Measurements from ENCODE around the gene CHD2. TPM values are rescaled to one million over a fixed set of nuclear protein-coding genes. Genes with fewer than 3 reads are reported as not detected.
"Not testable (repeated sequence)": the region's sequence is repeated elsewhere in the genome, so short reads cannot be mapped to it uniquely, and the experiment has no call there.

The CHD2 gene
- total RNA-seq, 1 experiment from 2014 or later, result 37.3 TPM

GRCh38 chr15:93032515-93033206 is 132.5 kb downstream of the CHD2 start:
- DNase-seq, result not testable (repeated sequence)

GRCh38 chr15:93033434-93034045 is 133.4 kb downstream of the CHD2 start:
- Histone ChIP-seq H3K9ac (ENCODE audit: low read length) (no peak overlapping the region), H2AFZ (ENCODE audit: low read length) (no peak overlapping the region), H3K9me3 (ENCODE audit: low read length) (no peaks in the 10 kb centered on the region), H3K4me3 (ENCODE audit: low read length) (no peak overlapping the region), H3K36me3 (ENCODE audit: insufficient read depth, low read length) (no peaks in the 10 kb centered on the region), H3K27ac (ENCODE audit: low read length) (no peak overlapping the region), H3K27me3 (ENCODE audit: low read length) (no peaks in the 10 kb centered on the region), H3K9me2 (replicated peaks; ENCODE audit: insufficient read depth, low read length) (no peaks in the 10 kb centered on the region), H3K79me2 (ENCODE audit: low read length) (no peaks in the 10 kb centered on the region), H3K4me2 (ENCODE audit: low read depth, low read length, poor library complexity, severe bottlenecking) (no peak overlapping the region), H4K20me1 (ENCODE audit: insufficient read depth, low read depth, low read length) (no peaks in the 10 kb centered on the region), H3K4me1 (ENCODE audit: low read length) (no peaks in the 10 kb centered on the region)
- no peak for DNase-seq

More at GRCh38 chr15:93032515-93033206, 132.5 kb downstream of the CHD2 start:
- not testable (repeated sequence) for H3K36me3 ChIP-seq (ENCODE audit: insufficient read depth, low read length); H3K4me1 ChIP-seq (ENCODE audit: low read length); H3K9ac ChIP-seq (ENCODE audit: low read length); H3K4me2 ChIP-seq (ENCODE audit: low read depth, low read length, poor library complexity, severe bottlenecking); H3K79me2 ChIP-seq (ENCODE audit: low read length); H3K9me3 ChIP-seq (ENCODE audit: low read length); H3K9me2 ChIP-seq (replicated peaks; ENCODE audit: insufficient read depth, low read length); H4K20me1 ChIP-seq (ENCODE audit: insufficient read depth, low read depth, low read length); H3K27me3 ChIP-seq (ENCODE audit: low read length); H3K4me3 ChIP-seq (ENCODE audit: low read length); H2AFZ ChIP-seq (ENCODE audit: low read length); H3K27ac ChIP-seq (ENCODE audit: low read length)

GRCh38 chr15:93034512-93034911 is 134.4 kb downstream of the CHD2 start:
- Histone ChIP-seq H3K4me1 (ENCODE audit: low read length) (no peaks in the 10 kb centered on the region), H2AFZ (ENCODE audit: low read length) (no peak overlapping the region), H3K36me3 (ENCODE audit: insufficient read depth, low read length) (no peaks in the 10 kb centered on the region), H3K4me3 (ENCODE audit: low read length) (no peak overlapping the region), H3K9me2 (replicated peaks; ENCODE audit: insufficient read depth, low read length) (no peaks in the 10 kb centered on the region), H3K9ac (ENCODE audit: low read length) (no peak overlapping the region), H3K79me2 (ENCODE audit: low read length) (no peaks in the 10 kb centered on the region), H3K4me2 (ENCODE audit: low read depth, low read length, poor library complexity, severe bottlenecking) (no peak overlapping the region), H3K27me3 (ENCODE audit: low read length) (no peaks in the 10 kb centered on the region), H3K27ac (ENCODE audit: low read length) (no peak overlapping the region), H4K20me1 (ENCODE audit: insufficient read depth, low read depth, low read length) (no peaks in the 10 kb centered on the region), H3K9me3 (ENCODE audit: low read length) (no peaks in the 10 kb centered on the region)
- no peak for DNase-seq

GRCh38 chr15:93035092-93035915 is 135.2 kb downstream of the CHD2 start:
- no peak for DNase-seq
- H4K20me1 ChIP-seq (ENCODE audit: insufficient read depth, low read depth, low read length), result no peaks in the 10 kb centered on the region
- no peaks in the 10 kb centered on the region for H3K9me2 ChIP-seq (replicated peaks; ENCODE audit: insufficient read depth, low read length)
- H3K79me2 ChIP-seq (ENCODE audit: low read length), result no peaks in the 10 kb centered on the region
- no peak overlapping the region for H3K4me3 ChIP-seq (ENCODE audit: low read length)
- H3K4me2 ChIP-seq (ENCODE audit: low read depth, low read length, poor library complexity, severe bottlenecking), result no peak overlapping the region
- no peak overlapping the region for H3K27ac ChIP-seq (ENCODE audit: low read length)
- peak overlapping the region; percentile 79; the same call in 1 of the 2 replicates for H2AFZ ChIP-seq (ENCODE audit: low read length)
- H3K27me3 ChIP-seq (ENCODE audit: low read length), result no peaks in the 10 kb centered on the region
- no peak overlapping the region for H3K9ac ChIP-seq (ENCODE audit: low read length)
- H3K9me3 ChIP-seq (ENCODE audit: low read length), result no peaks in the 10 kb centered on the region
- no peaks in the 10 kb centered on the region for H3K4me1 ChIP-seq (ENCODE audit: low read length)
- no peaks in the 10 kb centered on the region for H3K36me3 ChIP-seq (ENCODE audit: insufficient read depth, low read length)

- Histone ChIP-seq H3K9me3 (ENCODE audit: low read length) (no peaks in the 10 kb centered on the region), H3K27me3 (ENCODE audit: low read length) (no peaks in the 10 kb centered on the region), H3K36me3 (ENCODE audit: insufficient read depth, low read length) (no peaks in the 10 kb centered on the region), H4K20me1 (ENCODE audit: insufficient read depth, low read depth, low read length) (no peaks in the 10 kb centered on the region), H3K9ac (ENCODE audit: low read length) (no peak overlapping the region), H3K4me1 (ENCODE audit: low read length) (no peaks in the 10 kb centered on the region), H3K9me2 (replicated peaks; ENCODE audit: insufficient read depth, low read length) (no peaks in the 10 kb centered on the region), H3K4me3 (ENCODE audit: low read length) (no peak overlapping the region), H3K4me2 (ENCODE audit: low read depth, low read length, poor library complexity, severe bottlenecking) (no peak overlapping the region), H2AFZ (ENCODE audit: low read length) (peak overlapping the region; percentile 79; the same call in 1 of the 2 replicates), H3K27ac (ENCODE audit: low read length) (no peak overlapping the region), H3K79me2 (ENCODE audit: low read length) (no peaks in the 10 kb centered on the region)
- DNase-seq, result peak; percentile 76
These were observed 136.1 kb downstream of the CHD2 start for GRCh38 chr15:93035953-93036810.

GRCh38 chr15:93036951-93037819 is 137.1 kb downstream of the CHD2 start:
- Histone ChIP-seq H3K79me2 (ENCODE audit: low read length) (no peaks in the 10 kb centered on the region), H3K9ac (ENCODE audit: low read length) (no peak overlapping the region), H3K4me1 (ENCODE audit: low read length) (no peaks in the 10 kb centered on the region), H3K4me3 (ENCODE audit: low read length) (no peak overlapping the region), H3K36me3 (ENCODE audit: insufficient read depth, low read length) (no peaks in the 10 kb centered on the region), H3K9me3 (ENCODE audit: low read length) (no peaks in the 10 kb centered on the region), H4K20me1 (ENCODE audit: insufficient read depth, low read depth, low read length) (no peaks in the 10 kb centered on the region), H3K27ac (ENCODE audit: low read length) (no peak overlapping the region), H2AFZ (ENCODE audit: low read length) (no peak overlapping the region), H3K9me2 (replicated peaks; ENCODE audit: insufficient read depth, low read length) (no peaks in the 10 kb centered on the region), H3K27me3 (ENCODE audit: low read length) (no peaks in the 10 kb centered on the region), H3K4me2 (ENCODE audit: low read depth, low read length, poor library complexity, severe bottlenecking) (no peak overlapping the region)
- DNase-seq, result no peak

GRCh38 chr15:93037820-93038705 is 137.9 kb downstream of the CHD2 start:
- no peaks in the 10 kb centered on the region for H3K9me3 ChIP-seq (ENCODE audit: low read length)
- no peaks in the 10 kb centered on the region for H3K9me2 ChIP-seq (replicated peaks; ENCODE audit: insufficient read depth, low read length)
- no peak overlapping the region for H3K9ac ChIP-seq (ENCODE audit: low read length)
- no peaks in the 10 kb centered on the region for H3K36me3 ChIP-seq (ENCODE audit: insufficient read depth, low read length)
- no peak overlapping the region for H3K4me2 ChIP-seq (ENCODE audit: low read depth, low read length, poor library complexity, severe bottlenecking)
- H3K79me2 ChIP-seq (ENCODE audit: low read length), result no peaks in the 10 kb centered on the region
- no peak overlapping the region for H3K4me3 ChIP-seq (ENCODE audit: low read length)
- no peaks in the 10 kb centered on the region for H4K20me1 ChIP-seq (ENCODE audit: insufficient read depth, low read depth, low read length)
- H2AFZ ChIP-seq (ENCODE audit: low read length), result no peak overlapping the region
- no peak overlapping the region for H3K27ac ChIP-seq (ENCODE audit: low read length)
- no peaks in the 10 kb centered on the region for H3K27me3 ChIP-seq (ENCODE audit: low read length)
- no peaks in the 10 kb centered on the region for H3K4me1 ChIP-seq (ENCODE audit: low read length)
- no peak for DNase-seq

All from Karpas-422 (cell line).